Astrocyte (in vitro differentiated cells and primary cell): ENCODE data around the gene OSR1. TPM values are rescaled to one million over a fixed set of nuclear protein-coding genes. Genes with fewer than 3 reads are reported as not detected.

Source experiments
- DNase-seq: peaks from one replicate; pipeline ENCODE4 v3.0.0-alpha.2; 2010; ENCODE audit warnings: low read depth
- FAIRE-seq: peaks from 2 replicates; lab custom pipeline; 2011; peaks lifted over from hg19 to GRCh38; lab: Jason Lieb, UNC
- H2AFZ ChIP-seq: 2 replicates; pipeline ENCODE4 v1.6.0; 2012; ENCODE audit warnings: low read depth, low read length, inconsistent platforms
- H3K27ac ChIP-seq: 2 replicates; pipeline ENCODE4 v1.5.1; 2011; ENCODE audit warnings: low read depth, low read length, inconsistent platforms
- H3K27me3 ChIP-seq: 2 replicates; pipeline ENCODE4 v1.6.0; 2011; ENCODE audit warnings: low read length, inconsistent platforms; ENCODE audit not compliant: insufficient read depth
- H3K36me3 ChIP-seq: 2 replicates; pipeline ENCODE4 v1.5.1; 2011; ENCODE audit warnings: low read length, inconsistent platforms; ENCODE audit not compliant: insufficient read depth
- H3K4me1 ChIP-seq: 2 replicates; pipeline ENCODE4 v1.5.1; 2011; ENCODE audit warnings: low read length, inconsistent platforms; ENCODE audit not compliant: insufficient read depth
- H3K4me2 ChIP-seq: 2 replicates; pipeline ENCODE4 v1.6.0; 2012; ENCODE audit warnings: low read length, inconsistent platforms
- H3K4me3 ChIP-seq: 2 replicates; pipeline ENCODE4 v1.5.1; 2011; ENCODE audit warnings: low read depth, mild to moderate bottlenecking, low read length, inconsistent platforms; ENCODE audit not compliant: insufficient read depth
- H3K79me2 ChIP-seq: 2 replicates; pipeline ENCODE4 v1.6.0; 2012; ENCODE audit warnings: mild to moderate bottlenecking, low read length, inconsistent platforms; ENCODE audit not compliant: insufficient read depth
- H3K9ac ChIP-seq: 2 replicates; pipeline ENCODE4 v1.6.0; 2012; ENCODE audit warnings: mild to moderate bottlenecking, low read length, inconsistent platforms
- H3K9me3 ChIP-seq: 2 replicates; pipeline ENCODE4 v1.5.1; 2012; ENCODE audit warnings: low read depth, mild to moderate bottlenecking, low read length, inconsistent platforms; ENCODE audit not compliant: insufficient read depth
- H4K20me1 ChIP-seq: 2 replicates; pipeline ENCODE4 v1.6.0; 2012; ENCODE audit warnings: low read length, inconsistent platforms; ENCODE audit not compliant: insufficient read depth
- H3K27ac Mint-ChIP-seq: one replicate; pipeline ENCODE4 v1.8.0; 2021; ENCODE audit warnings: mild to moderate bottlenecking, mixed read lengths; ENCODE audit not compliant: unreplicated experiment
- H3K27me3 Mint-ChIP-seq: one replicate; pipeline ENCODE4 v1.8.0; 2021; ENCODE audit warnings: low read depth, mixed read lengths; ENCODE audit not compliant: unreplicated experiment
- H3K36me3 Mint-ChIP-seq: one replicate; pipeline ENCODE4 v1.8.0; 2021; ENCODE audit warnings: low read depth, mixed read lengths; ENCODE audit not compliant: unreplicated experiment
- H3K4me1 Mint-ChIP-seq: one replicate; pipeline ENCODE4 v1.8.0; 2021; ENCODE audit warnings: low read depth, mixed read lengths; ENCODE audit not compliant: unreplicated experiment
- H3K4me3 Mint-ChIP-seq: one replicate; pipeline ENCODE4 v1.8.0; 2021; ENCODE audit warnings: mild to moderate bottlenecking, moderate library complexity, mixed read lengths; ENCODE audit not compliant: unreplicated experiment
- H3K9me3 Mint-ChIP-seq: one replicate; pipeline ENCODE4 v1.8.0; 2021; ENCODE audit warnings: mild to moderate bottlenecking, mixed read lengths; ENCODE audit not compliant: unreplicated experiment
- CTCF ChIP-seq: IDR thresholded peaks from 2 replicates; pipeline ENCODE4 v1.5.1; 2011; ENCODE audit warnings: low read depth, mild to moderate bottlenecking, inconsistent platforms, low read length, moderate library complexity; ENCODE audit not compliant: insufficient read depth
- EZH2 ChIP-seq: IDR thresholded peaks from 2 replicates; pipeline ENCODE4 v1.6.1; 2012; ENCODE audit warnings: mild to moderate bottlenecking, low read length, inconsistent platforms; ENCODE audit not compliant: insufficient read depth
- microRNA-seq: library from miRNA; unstranded; fragments of <30 nt; microRNA quantifications from one replicate; pipeline ENCODE4 v1.2.0, GENCODE V29; 2020
- total RNA-seq: library from RNA; stranded (reverse); gene quantifications from 2 replicates; pipeline ENCODE4 v1.2.1, GENCODE V29; 2021

Gene OSR1
- total RNA-seq, 1 donor from 2014 or later, result 1.0 TPM

- FAIRE-seq, result no peak
- H3K4me1 ChIP-seq, result no peaks in the 10 kb centered on the region
Observed at GRCh38 chr2:19301706-19302105, 56.7 kb downstream of the OSR1 start.

More at GRCh38 chr2:19301706-19302105, 56.7 kb downstream of the OSR1 start:
- Histone ChIP-seq H3K9me3 (no peaks in the 10 kb centered on the region), H3K27ac (no peak overlapping the region), H4K20me1 (no peaks in the 10 kb centered on the region), H3K4me3 (no peak overlapping the region), H3K9ac (no peak overlapping the region), H3K79me2 (no peaks in the 10 kb centered on the region), H3K36me3 (no peaks in the 10 kb centered on the region), H3K27me3 (no peaks in the 10 kb centered on the region), H3K4me2 (no peak overlapping the region), H2AFZ (no peak overlapping the region)
- H3K36me3 Mint-ChIP-seq, result no peaks in the 10 kb centered on the region
- TF ChIP-seq EZH2, result no peak
- no peak for TF ChIP-seq CTCF
- no peaks in the 10 kb centered on the region for H3K9me3 Mint-ChIP-seq
- H3K4me1 Mint-ChIP-seq, result no peaks in the 10 kb centered on the region
- DNase-seq, result no peak
- no peaks in the 10 kb centered on the region for H3K27me3 Mint-ChIP-seq
- no peak overlapping the region for H3K4me3 Mint-ChIP-seq
- no peak overlapping the region for H3K27ac Mint-ChIP-seq

Small RNA genes lying within 50 kb of the gene (microRNA-seq; reads per million reads assigned to microRNA genes)
- gene MIR4757, result 1.6 reads per million
